Left ventricle myocardium inferior (tissue), 1 donor: ENCODE measurements around the gene PEX14. TPM values are rescaled to one million over a fixed set of nuclear protein-coding genes. Genes with fewer than 3 reads are reported as not detected.
"Not testable (repeated sequence)": the region's sequence is repeated elsewhere in the genome, so short reads cannot be mapped to it uniquely, and the experiment has no call there.

Experiments used
- DNase-seq: peaks from one replicate; pipeline ENCODE4 v3.0.0-alpha.2; 2020
- H3K27ac ChIP-seq: fragments of 200-600 bp; replicated peaks from 2 replicates; pipeline ENCODE4 v1.8.0; 2021
- H3K27me3 ChIP-seq: fragments of 200-600 bp; 2 replicates; pipeline ENCODE4 v1.8.0; 2021; ENCODE audit warnings: low read depth
- H3K36me3 ChIP-seq: fragments of 200-600 bp; 2 replicates; pipeline ENCODE4 v1.8.0; 2021
- H3K4me1 ChIP-seq: fragments of 200-600 bp; 2 replicates; pipeline ENCODE4 v1.8.0; 2021
- H3K4me3 ChIP-seq: fragments of 200-600 bp; 2 replicates; pipeline ENCODE4 v1.8.0; 2021; ENCODE audit warnings: mild to moderate bottlenecking, moderate library complexity
- H3K9me3 ChIP-seq: fragments of 200-600 bp; replicated peaks from 2 replicates; pipeline ENCODE4 v1.8.0; 2021
- CTCF ChIP-seq: fragments of 200-600 bp; IDR thresholded peaks from 2 replicates; pipeline ENCODE4 v1.8.0; 2021; ENCODE audit warnings: antibody characterized with exemption, mild to moderate bottlenecking, borderline replicate concordance
- intact Hi-C: fragments of 100-400 bp; cut with micrococcal nuclease; formaldehyde crosslinking; loops from one replicate; pipeline ENCODE4 v1.11.0; 2022
- total RNA-seq: library from RNA; stranded (reverse); fragmentation: NEBNext Ultra II Directional; extraction: Animal tissue kit (Norgen Biotek cat#: 25700); gene quantifications from one replicate; pipeline ENCODE4 v1.2.1, GENCODE V29; 2021
- donor health status: DM: no; HTN: yes; CAD: no; lungs with severe emphysema.

Gene PEX14
- total RNA-seq, 1 donor from 2014 or later: 20.8 TPM

GRCh38 chr1:10497109-10497508 is 22.4 kb downstream of the PEX14 start:
- TF ChIP-seq CTCF: no peak
- peaks cover 29% of the 10 kb centered on the region for H3K4me1 ChIP-seq
- peaks cover 7% of the 10 kb centered on the region for H3K36me3 ChIP-seq
- no peak for DNase-seq
- no peak overlapping the region for H3K4me3 ChIP-seq
- no peak overlapping the region for H3K27ac ChIP-seq
- intact Hi-C loops: no loop called here
- H3K27me3 ChIP-seq: no peaks in the 10 kb centered on the region
- no peaks in the 10 kb centered on the region for H3K9me3 ChIP-seq

- no peak overlapping the region for H3K27ac ChIP-seq
- TF ChIP-seq CTCF: no peak
- H3K4me3 ChIP-seq: no peak overlapping the region
- intact Hi-C loops: no loop called here
- peaks cover 7% of the 10 kb centered on the region for H3K36me3 ChIP-seq
- peaks cover 29% of the 10 kb centered on the region for H3K4me1 ChIP-seq
- no peaks in the 10 kb centered on the region for H3K27me3 ChIP-seq
- DNase-seq: no peak
- no peaks in the 10 kb centered on the region for H3K9me3 ChIP-seq
Observed at GRCh38 chr1:10498231-10498630, 23.5 kb downstream of the PEX14 start.

GRCh38 chr1:10502206-10502605 is 27.5 kb downstream of the PEX14 start:
- H3K4me3 ChIP-seq: no peak overlapping the region
- no peak for TF ChIP-seq CTCF
- no peaks in the 10 kb centered on the region for H3K9me3 ChIP-seq
- H3K36me3 ChIP-seq: no peaks in the 10 kb centered on the region
- DNase-seq: no peak
- no peak overlapping the region for H3K27ac ChIP-seq
- intact Hi-C loops: loop anchor here (10.0 kb wide), 1 partner anchor 363 kb away; no protein-coding TSS in a partner anchor
- no peaks in the 10 kb centered on the region for H3K27me3 ChIP-seq
- peaks cover 5% of the 10 kb centered on the region for H3K4me1 ChIP-seq

- no peak for DNase-seq
- Histone ChIP-seq H3K36me3 (no peaks in the 10 kb centered on the region), H3K9me3 (no peaks in the 10 kb centered on the region), H3K4me1 (peaks cover 15% of the 10 kb centered on the region), H3K27ac (no peak overlapping the region), H3K4me3 (no peak overlapping the region), H3K27me3 (no peaks in the 10 kb centered on the region)
- intact Hi-C loops: loop anchor here (10.0 kb wide), 1 partner anchor 361 kb away; no protein-coding TSS in a partner anchor
- TF ChIP-seq CTCF: no peak
Observed at GRCh38 chr1:10504249-10504648, 29.5 kb downstream of the PEX14 start.

GRCh38 chr1:10506046-10506676 is 31.4 kb downstream of the PEX14 start:
- not testable (repeated sequence) for DNase-seq, H3K36me3 ChIP-seq, H3K4me3 ChIP-seq, H3K27me3 ChIP-seq, H3K9me3 ChIP-seq, H3K27ac ChIP-seq
- H3K4me1 ChIP-seq: peaks cover 27% of the 10 kb centered on the region
- intact Hi-C loops: loop anchor here (10.0 kb wide), 1 partner anchor 359 kb away; no protein-coding TSS in a partner anchor

- H3K27ac ChIP-seq: no peak overlapping the region
- no peak for DNase-seq
- H3K36me3 ChIP-seq: no peaks in the 10 kb centered on the region
- no peak overlapping the region for H3K4me3 ChIP-seq
- H3K4me1 ChIP-seq: peaks cover 32% of the 10 kb centered on the region
- no peak for TF ChIP-seq CTCF
- intact Hi-C loops: loop anchor here (10.0 kb wide), 1 partner anchor 358 kb away; no protein-coding TSS in a partner anchor
- H3K27me3 ChIP-seq: no peaks in the 10 kb centered on the region
- no peaks in the 10 kb centered on the region for H3K9me3 ChIP-seq
Observed at GRCh38 chr1:10506677-10507047, 31.9 kb downstream of the PEX14 start.
